Stomach (tissue), 9 donors: ENCODE measurements around the gene ASTN2. TPM values are rescaled to one million over a fixed set of nuclear protein-coding genes. Genes with fewer than 3 reads are reported as not detected.

Experiments
- DNase-seq, 2 donors: peaks; one replicate each; pipeline versions ENCODE4 v3.0.0 to v3.0.0-alpha.2; 2013 to 2019
- H3K27ac ChIP-seq, 5 donors: fragments of 200-600 bp in 4 of 5; sonication (generic) in 4 of 5; one replicate each; pipeline ENCODE4 v1.5.1; 2013 to 2019; ENCODE audit warnings: mild to moderate bottlenecking in 1 of 5, moderate library complexity in 1 of 5
- H3K27me3 ChIP-seq, 3 donors: fragments of 200-600 bp; sonication (generic); one replicate each; pipeline ENCODE4 v1.5.1; 2017 to 2019; ENCODE audit warnings: mixed run types in 1 of 3
- H3K36me3 ChIP-seq, 4 donors: fragments of 200-600 bp; sonication (generic); 1 replicate in 3 of 4; 2 replicates in 1 of 4; pipeline ENCODE4 v1.5.1; 2016 to 2019
- H3K4me1 ChIP-seq, 4 donors: fragments of 200-600 bp; sonication (generic); one replicate each; pipeline ENCODE4 v1.5.1; 2016 to 2019
- H3K4me3 ChIP-seq, 4 donors: fragments of 200-600 bp; sonication (generic) in 3 of 4; one replicate each; pipeline ENCODE4 v1.5.1; 2016 to 2019; ENCODE audit warnings: mild to moderate bottlenecking in 1 of 4
- H3K9me3 ChIP-seq, 4 donors: fragments of 200-600 bp; sonication (generic); one replicate each; pipeline ENCODE4 v1.5.1; 2016 to 2019
- EP300 ChIP-seq: sonication (generic); formaldehyde crosslinking; IDR thresholded peaks from one replicate; pipeline ENCODE4 v1.6.1; 2017; ENCODE audit warnings: antibody characterized with exemption
- POLR2A ChIP-seq, 4 donors: fragments of 450-650 bp; IDR thresholded peaks; one replicate each; pipeline ENCODE4 v1.6.1; 2016; ENCODE audit warnings: antibody characterized with exemption in 4 of 4, control low read depth in 2 of 4, mild to moderate bottlenecking in 1 of 4, moderate library complexity in 1 of 4
- POLR2AphosphoS5 ChIP-seq, 3 donors: sonication (generic); formaldehyde crosslinking; IDR thresholded peaks; one replicate each; pipeline ENCODE4 v1.6.1; 2016; ENCODE audit warnings: antibody characterized with exemption in 3 of 3
- WGBS, 5 donors: extraction: QIAGEN DNeasy Blood & Tissue Kit in 3 of 5; methylation state at CpG; one replicate each; pipeline versions ENCODE4 v1.1.5 to v1.1.7; 2013 to 2018; 5-methylcytosine and 5-hydroxymethylcytosine counted together
- intact Hi-C: fragments of 100-400 bp; cut with DNase I; formaldehyde crosslinking; loops from one replicate; pipeline ENCODE4 v1.15.1; 2023; ENCODE audit warnings: low total_unique reads
- polyA plus RNA-seq, 3 donors: library from polyadenylated mRNA; stranded (reverse); fragments of 200-250 nt; gene quantifications; one replicate each; pipeline ENCODE4 v1.2.3, GENCODE V29; 2013
- total RNA-seq, 5 donors: library from RNA; depleted of rRNA; stranded (reverse); fragments of >200 nt; gene quantifications; one replicate each; pipeline versions ENCODE4 v1.1.0 to v1.2.3, GENCODE V29; 2014 to 2016
- TF ChIP-seq, protein P1 (sequence below), 7 experiments: fragments of 450-650 bp in 4 of 7; fragments of 200-600 bp in 3 of 7; sonication (generic) in 3 of 7; IDR thresholded peaks; one replicate each; pipeline ENCODE4 v1.5.1; 2016 to 2019; ENCODE audit warnings: antibody characterized with exemption in 7 of 7, control low read depth in 2 of 7, mild to moderate bottlenecking in 1 of 7
- donor health status: healthy with polysubstance abuse.
- donor health status: Bipolar disorder and iron deficiency.
- donor health status: healthy.

The ASTN2 gene
- total and polyA plus RNA-seq, 8 donors: 2.1 to 22.3 (median 4.2) TPM; not detected in 1

- TF ChIP-seq POLR2A (IDR thresholded peaks at IDR 0.05) (no peak), EP300 (no peak), POLR2AphosphoS5 (IDR thresholded peaks at IDR 0.05) (no peak)
- TF ChIP-seq, protein P1, sequence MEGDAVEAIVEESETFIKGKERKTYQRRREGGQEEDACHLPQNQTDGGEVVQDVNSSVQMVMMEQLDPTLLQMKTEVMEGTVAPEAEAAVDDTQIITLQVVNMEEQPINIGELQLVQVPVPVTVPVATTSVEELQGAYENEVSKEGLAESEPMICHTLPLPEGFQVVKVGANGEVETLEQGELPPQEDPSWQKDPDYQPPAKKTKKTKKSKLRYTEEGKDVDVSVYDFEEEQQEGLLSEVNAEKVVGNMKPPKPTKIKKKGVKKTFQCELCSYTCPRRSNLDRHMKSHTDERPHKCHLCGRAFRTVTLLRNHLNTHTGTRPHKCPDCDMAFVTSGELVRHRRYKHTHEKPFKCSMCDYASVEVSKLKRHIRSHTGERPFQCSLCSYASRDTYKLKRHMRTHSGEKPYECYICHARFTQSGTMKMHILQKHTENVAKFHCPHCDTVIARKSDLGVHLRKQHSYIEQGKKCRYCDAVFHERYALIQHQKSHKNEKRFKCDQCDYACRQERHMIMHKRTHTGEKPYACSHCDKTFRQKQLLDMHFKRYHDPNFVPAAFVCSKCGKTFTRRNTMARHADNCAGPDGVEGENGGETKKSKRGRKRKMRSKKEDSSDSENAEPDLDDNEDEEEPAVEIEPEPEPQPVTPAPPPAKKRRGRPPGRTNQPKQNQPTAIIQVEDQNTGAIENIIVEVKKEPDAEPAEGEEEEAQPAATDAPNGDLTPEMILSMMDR (IDR thresholded peaks at IDR 0.05): no peak
- intact Hi-C loops: no loop called here
These were observed 647.6 kb downstream of the ASTN2 start for GRCh38 chr9:116767219-116767618.

DNA sequence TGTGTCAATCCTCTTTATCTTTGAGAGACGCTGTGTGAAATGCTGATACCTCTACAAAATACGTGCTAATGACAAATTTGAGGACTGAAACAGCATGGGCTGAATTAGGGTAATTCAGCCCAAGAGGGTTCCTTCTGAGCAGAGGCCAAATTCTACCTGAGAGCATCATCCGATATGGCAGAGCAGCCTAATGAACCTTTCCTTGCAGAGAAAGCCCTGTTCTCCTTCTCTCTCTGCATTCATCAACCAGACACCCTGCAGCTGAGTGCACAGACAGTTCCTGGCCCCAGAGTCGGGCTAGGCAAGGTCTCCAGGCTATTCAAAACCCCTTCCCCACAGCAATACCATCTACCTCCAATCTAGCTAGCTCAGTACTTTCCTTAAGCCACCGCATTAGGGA is 649.8 kb downstream of the ASTN2 start:
- WGBS, 5 donors: 34 to 50% (median 39%) methylated on average over 5 of the region's 5 CpGs
- no peak for DNase-seq
- no peak overlapping the region for H3K27ac ChIP-seq
- intact Hi-C loops: no loop called here
- TF ChIP-seq POLR2AphosphoS5 (IDR thresholded peaks at IDR 0.05) (no peak), POLR2A (IDR thresholded peaks at IDR 0.05) (no peak), EP300 (no peak)
- TF ChIP-seq, protein P1 (IDR thresholded peaks at IDR 0.05): no peak
- no peaks in the 10 kb centered on the region for H3K36me3 ChIP-seq
- no peak overlapping the region for H3K4me3 ChIP-seq
- no peaks in the 10 kb centered on the region for H3K27me3 ChIP-seq
- no peaks in the 10 kb centered on the region for H3K9me3 ChIP-seq
- no peaks in the 10 kb centered on the region for H3K4me1 ChIP-seq

More at GRCh38 chr9:116767219-116767618, 647.6 kb downstream of the ASTN2 start:
- no peak overlapping the region for H3K27ac ChIP-seq
- no peaks in the 10 kb centered on the region for H3K4me1 ChIP-seq
- 52 to 58% (median 55%) methylated on average over 8 of the region's 8 CpGs for WGBS, 5 donors
- H3K9me3 ChIP-seq: no peaks in the 10 kb centered on the region
- no peaks in the 10 kb centered on the region for H3K27me3 ChIP-seq
- no peak for DNase-seq
- no peaks in the 10 kb centered on the region for H3K36me3 ChIP-seq
- no peak overlapping the region for H3K4me3 ChIP-seq

DNA sequence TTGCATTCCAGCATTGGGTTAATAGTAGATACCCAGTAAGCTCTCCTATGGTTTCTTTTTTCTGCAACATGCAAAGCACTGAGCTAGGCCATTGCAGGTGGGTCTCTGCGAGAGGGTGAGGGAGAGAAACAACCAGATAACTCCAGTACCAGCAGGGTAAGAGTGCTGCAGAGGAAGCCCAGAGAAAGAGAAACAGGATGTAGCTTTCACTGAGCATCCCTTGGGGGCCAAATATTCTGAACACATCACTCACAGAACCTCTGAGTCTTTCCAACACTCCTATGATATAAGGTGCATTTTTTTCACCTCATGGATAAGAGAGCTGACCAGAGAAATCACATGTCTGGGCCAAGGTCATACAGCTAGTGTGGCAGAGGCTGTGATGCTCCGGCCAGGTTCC is 651.1 kb downstream of the ASTN2 start:
- Histone ChIP-seq H3K4me3 (no peak overlapping the region), H3K27ac (no peak overlapping the region), H3K36me3 (no peaks in the 10 kb centered on the region), H3K4me1 (no peaks in the 10 kb centered on the region), H3K27me3 (no peaks in the 10 kb centered on the region), H3K9me3 (no peaks in the 10 kb centered on the region)
- intact Hi-C loops: no loop called here
- 79 to 91% (median 85%) methylated on average over 2 of the region's 2 CpGs for WGBS, 5 donors
- TF ChIP-seq POLR2AphosphoS5 (IDR thresholded peaks at IDR 0.05): no peak
- TF ChIP-seq, protein P1 (IDR thresholded peaks at IDR 0.05): no peak
- TF ChIP-seq POLR2A (IDR thresholded peaks at IDR 0.05): no peak
- no peak for TF ChIP-seq EP300
- no peak for DNase-seq

- Histone ChIP-seq H3K4me3 (no peak overlapping the region), H3K27me3 (no peaks in the 10 kb centered on the region), H3K36me3 (no peaks in the 10 kb centered on the region), H3K9me3 (peaks cover 0 to 6% (median 1%) of the 10 kb centered on the region in 4 donors), H3K27ac (no peak overlapping the region), H3K4me1 (no peaks in the 10 kb centered on the region)
- WGBS, 5 donors: 31 to 62% (median 54%) methylated on average over 4 to 5 of the region's 5 CpGs
- DNase-seq: no peak
- TF ChIP-seq POLR2AphosphoS5 (IDR thresholded peaks at IDR 0.05): no peak
- no peak for TF ChIP-seq POLR2A (IDR thresholded peaks at IDR 0.05)
- TF ChIP-seq, protein P1 (IDR thresholded peaks at IDR 0.05): no peak
- TF ChIP-seq EP300: no peak
- intact Hi-C loops: no loop called here
These were observed 654.2 kb downstream of the ASTN2 start for GRCh38 chr9:116760636-116761035.
